ENCODE results near the gene LYZL6.
"Not testable (repeated sequence)": the region's sequence is repeated elsewhere in the genome, so short reads cannot be mapped to it uniquely, and the experiment has no call there.

LYZL6 gene

DNA sequence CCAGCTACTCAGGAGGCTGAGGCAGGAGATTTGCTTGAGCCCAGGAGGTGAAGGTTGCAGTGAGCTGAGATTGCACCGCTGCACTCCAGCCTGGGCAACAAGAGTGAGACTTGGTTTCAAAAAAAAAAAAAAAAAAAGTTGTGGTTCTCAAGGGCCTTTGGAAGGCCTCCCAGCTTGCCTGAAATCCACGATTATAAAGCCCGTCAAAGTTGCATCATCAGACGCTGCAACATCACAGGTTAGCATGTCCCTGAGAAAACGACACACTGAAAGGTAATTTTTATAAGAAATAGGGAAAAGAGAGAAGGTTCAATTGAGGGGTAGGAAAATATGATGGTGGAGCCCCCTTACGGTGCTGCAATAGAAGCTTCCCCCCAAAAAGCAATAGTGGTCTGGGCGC is 4.6 kb upstream of the LYZL6 start:
- Histone ChIP-seq H3K27me3 (replicated peaks; ENCODE audit: control insufficient read depth, insufficient read depth, low read length, poor library complexity, severe bottlenecking) (no peaks in the 10 kb centered on the region), H3K4me3 (ENCODE audit: insufficient read depth, low read depth, low read length, poor library complexity, severe bottlenecking) (no peak overlapping the region), H3K27ac (ENCODE audit: insufficient read depth, low read length, poor library complexity, severe bottlenecking) (no peak overlapping the region), H3K36me3 (ENCODE audit: control insufficient read depth, insufficient read depth, low read length) (no peaks in the 10 kb centered on the region), H3K4me1 (ENCODE audit: control insufficient read depth, insufficient read depth, low read length, poor library complexity, severe bottlenecking) (no peaks in the 10 kb centered on the region), H3K9me3 (ENCODE audit: control insufficient read depth, low read length) (no peaks in the 10 kb centered on the region)
- no peak for DNase-seq

DNA sequence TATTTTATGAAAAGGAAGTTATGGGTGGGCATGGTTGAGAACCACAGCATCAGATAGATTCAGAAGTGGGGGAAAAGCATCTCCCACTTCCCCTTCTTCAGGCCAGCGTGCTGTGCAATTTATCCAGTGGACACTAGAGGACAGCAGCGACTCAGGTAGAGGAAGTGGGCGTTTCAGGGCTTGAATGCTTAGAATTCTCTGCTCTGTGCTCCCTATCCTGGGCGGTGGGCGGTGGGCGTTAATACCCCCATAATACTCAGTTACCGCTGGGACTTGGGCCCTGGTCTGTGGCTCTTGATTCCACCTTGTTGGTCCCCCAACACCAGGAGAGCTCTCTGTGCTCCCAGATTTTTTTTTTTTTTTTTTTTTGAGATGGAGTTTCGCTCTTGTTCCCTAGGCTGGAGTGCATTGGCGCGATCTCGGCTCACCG is 3.7 kb upstream of the LYZL6 start:
- H3K27me3 ChIP-seq (replicated peaks; ENCODE audit: control insufficient read depth, insufficient read depth, low read length, poor library complexity, severe bottlenecking): no peaks in the 10 kb centered on the region
- no peak overlapping the region for H3K27ac ChIP-seq (ENCODE audit: insufficient read depth, low read length, poor library complexity, severe bottlenecking)
- H3K4me3 ChIP-seq (ENCODE audit: insufficient read depth, low read depth, low read length, poor library complexity, severe bottlenecking): no peak overlapping the region
- no peaks in the 10 kb centered on the region for H3K9me3 ChIP-seq (ENCODE audit: control insufficient read depth, low read length)
- peak in 2 of 3 donors; percentile 2 to 12 for DNase-seq
- H3K36me3 ChIP-seq (ENCODE audit: control insufficient read depth, insufficient read depth, low read length): no peaks in the 10 kb centered on the region
- H3K4me1 ChIP-seq (ENCODE audit: control insufficient read depth, insufficient read depth, low read length, poor library complexity, severe bottlenecking): no peaks in the 10 kb centered on the region

DNA sequence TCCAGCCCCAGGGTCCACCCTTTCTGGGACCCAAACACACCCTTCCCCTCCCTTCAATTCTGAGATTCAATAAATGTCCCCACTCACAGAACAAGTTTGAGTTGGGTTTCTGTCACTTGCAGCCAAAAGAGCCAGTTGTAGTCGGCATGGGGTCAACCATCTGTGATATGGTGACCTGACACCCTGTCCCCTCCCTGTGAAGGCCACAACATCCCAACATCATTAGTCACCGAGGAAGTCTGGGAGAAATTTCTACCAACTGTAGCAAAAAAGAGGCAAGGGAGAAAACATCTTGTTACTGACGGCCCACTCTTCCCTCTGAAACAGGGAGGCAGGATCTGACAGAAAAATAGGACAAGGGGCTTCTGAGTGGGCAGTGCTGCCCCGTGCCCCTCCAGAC is 638 bp upstream of the LYZL6 start:
- DNase-seq: no peak
- Histone ChIP-seq H3K4me1 (ENCODE audit: control insufficient read depth, insufficient read depth, low read length, poor library complexity, severe bottlenecking) (no peaks in the 10 kb centered on the region), H3K9me3 (ENCODE audit: control insufficient read depth, low read length) (no peaks in the 10 kb centered on the region), H3K36me3 (ENCODE audit: control insufficient read depth, insufficient read depth, low read length) (no peaks in the 10 kb centered on the region), H3K27me3 (replicated peaks; ENCODE audit: control insufficient read depth, insufficient read depth, low read length, poor library complexity, severe bottlenecking) (no peaks in the 10 kb centered on the region), H3K27ac (ENCODE audit: insufficient read depth, low read length, poor library complexity, severe bottlenecking) (no peak overlapping the region), H3K4me3 (ENCODE audit: insufficient read depth, low read depth, low read length, poor library complexity, severe bottlenecking) (no peak overlapping the region)

DNA sequence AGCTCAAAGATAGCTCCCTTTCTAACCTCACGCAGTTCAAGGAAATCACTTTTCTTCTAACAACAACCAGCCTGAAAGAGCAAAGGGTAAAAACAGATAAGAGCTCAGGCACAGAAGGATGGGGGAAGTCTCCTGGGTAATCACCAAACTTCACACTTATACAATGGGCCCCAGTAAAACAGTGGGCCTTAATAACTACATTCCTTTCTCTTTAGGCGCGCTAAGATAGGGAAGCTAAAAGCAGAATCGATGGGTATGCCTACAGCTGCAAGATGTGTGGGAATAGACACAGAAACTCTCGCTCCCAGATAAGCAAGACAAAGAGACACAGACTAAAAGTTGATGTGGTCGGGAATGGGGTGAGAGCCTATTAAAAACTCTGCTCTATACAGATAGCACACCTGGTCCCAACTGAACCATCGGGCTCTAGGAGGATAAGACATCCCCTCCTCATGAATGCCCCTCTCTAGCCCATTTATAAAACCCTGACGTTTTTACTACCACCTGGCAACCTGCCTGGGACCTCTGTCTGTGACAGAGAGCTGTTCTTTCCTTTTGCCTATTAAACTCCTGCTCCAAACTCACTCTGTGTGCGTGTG is 826 bp downstream of the LYZL6 start:
- Histone ChIP-seq H3K4me1 (ENCODE audit: control insufficient read depth, insufficient read depth, low read length, poor library complexity, severe bottlenecking) (no peaks in the 10 kb centered on the region), H3K36me3 (ENCODE audit: control insufficient read depth, insufficient read depth, low read length) (no peaks in the 10 kb centered on the region), H3K4me3 (ENCODE audit: insufficient read depth, low read depth, low read length, poor library complexity, severe bottlenecking) (no peak overlapping the region), H3K9me3 (ENCODE audit: control insufficient read depth, low read length) (no peaks in the 10 kb centered on the region), H3K27me3 (replicated peaks; ENCODE audit: control insufficient read depth, insufficient read depth, low read length, poor library complexity, severe bottlenecking) (no peaks in the 10 kb centered on the region), H3K27ac (ENCODE audit: insufficient read depth, low read length, poor library complexity, severe bottlenecking) (no peak overlapping the region)
- no peak for DNase-seq

DNA sequence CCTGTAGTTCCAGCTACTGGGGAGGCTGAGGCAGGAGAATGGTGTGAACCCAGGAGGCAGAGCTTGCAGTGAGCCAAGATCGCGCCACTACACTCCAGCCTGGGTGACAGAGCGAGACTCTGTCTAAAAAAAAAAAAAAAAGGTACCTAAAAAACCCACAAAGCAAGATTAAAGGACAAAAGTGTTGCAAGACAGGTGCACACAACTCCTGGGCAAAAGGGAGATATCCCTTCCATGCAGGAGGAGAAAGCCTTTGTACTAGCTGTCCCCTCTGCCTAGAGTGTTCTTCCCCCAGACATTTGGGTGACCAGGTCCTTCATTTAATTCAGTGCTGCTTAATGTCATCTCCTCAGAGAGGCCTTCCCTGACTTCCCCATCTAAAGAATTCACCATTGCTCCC is 5.0 kb downstream of the LYZL6 start:
- not testable (repeated sequence) for H3K4me1 ChIP-seq (ENCODE audit: control insufficient read depth, insufficient read depth, low read length, poor library complexity, severe bottlenecking); H3K9me3 ChIP-seq (ENCODE audit: control insufficient read depth, low read length); H3K36me3 ChIP-seq (ENCODE audit: control insufficient read depth, insufficient read depth, low read length); H3K4me3 ChIP-seq (ENCODE audit: insufficient read depth, low read depth, low read length, poor library complexity, severe bottlenecking); H3K27me3 ChIP-seq (replicated peaks; ENCODE audit: control insufficient read depth, insufficient read depth, low read length, poor library complexity, severe bottlenecking); DNase-seq; H3K27ac ChIP-seq (ENCODE audit: insufficient read depth, low read length, poor library complexity, severe bottlenecking)

DNA sequence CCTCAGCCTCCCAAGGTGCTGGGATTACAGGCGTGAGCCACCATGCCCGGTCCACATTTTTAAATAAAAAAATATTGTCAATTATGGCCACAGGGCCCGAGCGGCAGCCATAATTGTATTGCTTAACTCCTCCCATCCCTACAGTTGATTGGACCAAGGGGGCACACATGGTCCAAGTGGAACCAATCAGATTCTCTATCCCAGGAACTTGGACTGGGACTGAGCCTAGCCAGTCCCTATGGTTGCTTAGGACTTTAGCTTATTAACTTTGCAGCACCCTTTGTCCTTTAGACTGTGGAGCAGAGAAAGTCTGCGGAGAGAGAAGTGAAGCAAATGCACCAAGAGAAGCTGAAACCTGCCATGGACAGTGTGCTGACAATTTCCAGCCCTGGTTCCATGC is 7.5 kb downstream of the LYZL6 start:
- no peak overlapping the region for H3K4me3 ChIP-seq (ENCODE audit: insufficient read depth, low read depth, low read length, poor library complexity, severe bottlenecking)
- H3K36me3 ChIP-seq (ENCODE audit: control insufficient read depth, insufficient read depth, low read length): no peaks in the 10 kb centered on the region
- no peak overlapping the region for H3K27ac ChIP-seq (ENCODE audit: insufficient read depth, low read length, poor library complexity, severe bottlenecking)
- no peaks in the 10 kb centered on the region for H3K4me1 ChIP-seq (ENCODE audit: control insufficient read depth, insufficient read depth, low read length, poor library complexity, severe bottlenecking)
- H3K27me3 ChIP-seq (replicated peaks; ENCODE audit: control insufficient read depth, insufficient read depth, low read length, poor library complexity, severe bottlenecking): no peaks in the 10 kb centered on the region
- H3K9me3 ChIP-seq (ENCODE audit: control insufficient read depth, low read length): no peaks in the 10 kb centered on the region
- DNase-seq: no peak

DNA sequence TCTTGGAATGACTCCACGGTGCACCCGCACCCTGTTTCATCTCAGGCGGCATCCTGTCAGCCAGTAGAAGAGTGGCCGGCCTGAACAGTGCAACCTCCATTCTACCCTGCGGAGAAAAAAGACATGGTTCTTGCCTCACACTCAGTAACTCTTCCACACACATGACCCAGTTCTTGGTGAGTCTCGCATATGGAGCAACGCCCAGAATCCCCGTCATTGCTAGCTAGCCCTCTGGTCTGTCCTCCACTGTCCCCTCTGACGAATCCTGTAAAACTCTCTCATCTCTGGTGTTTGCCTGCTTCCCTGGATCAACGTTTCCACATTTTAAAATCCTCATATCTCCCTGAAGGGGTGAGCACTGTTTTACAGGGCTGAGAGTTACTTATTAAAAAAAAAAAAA is 8.8 kb downstream of the LYZL6 start:
- no peak overlapping the region for H3K4me3 ChIP-seq (ENCODE audit: insufficient read depth, low read depth, low read length, poor library complexity, severe bottlenecking)
- no peaks in the 10 kb centered on the region for H3K9me3 ChIP-seq (ENCODE audit: control insufficient read depth, low read length)
- H3K4me1 ChIP-seq (ENCODE audit: control insufficient read depth, insufficient read depth, low read length, poor library complexity, severe bottlenecking): peaks cover 6% of the 10 kb centered on the region
- no peaks in the 10 kb centered on the region for H3K27me3 ChIP-seq (replicated peaks; ENCODE audit: control insufficient read depth, insufficient read depth, low read length, poor library complexity, severe bottlenecking)
- H3K36me3 ChIP-seq (ENCODE audit: control insufficient read depth, insufficient read depth, low read length): no peaks in the 10 kb centered on the region
- H3K27ac ChIP-seq (ENCODE audit: insufficient read depth, low read length, poor library complexity, severe bottlenecking): no peak overlapping the region
- DNase-seq: no peak

DNA sequence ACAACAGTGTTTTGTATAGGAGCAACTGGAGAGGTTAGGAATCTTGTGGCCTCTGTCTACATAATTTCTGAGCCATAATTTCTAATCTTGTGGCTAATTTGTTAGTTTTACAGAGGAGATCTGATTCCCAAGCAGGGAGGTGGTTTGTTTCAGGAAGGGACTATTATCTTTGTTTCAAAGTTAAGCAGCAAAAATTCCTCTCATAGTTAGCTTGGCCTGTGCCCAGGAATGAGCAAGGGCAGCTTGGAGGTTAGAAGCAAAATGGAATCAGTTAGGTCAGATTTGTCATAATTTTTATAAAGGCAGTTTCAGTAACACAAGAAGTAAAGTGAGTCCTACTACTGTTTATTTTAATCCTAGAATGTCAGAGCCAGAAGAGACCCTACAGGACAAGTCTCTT is 10.9 kb downstream of the LYZL6 start:
- Histone ChIP-seq H3K4me1 (ENCODE audit: control insufficient read depth, insufficient read depth, low read length, poor library complexity, severe bottlenecking) (peaks cover 6% of the 10 kb centered on the region), H3K36me3 (ENCODE audit: control insufficient read depth, insufficient read depth, low read length) (no peaks in the 10 kb centered on the region), H3K4me3 (ENCODE audit: insufficient read depth, low read depth, low read length, poor library complexity, severe bottlenecking) (no peak overlapping the region), H3K27ac (ENCODE audit: insufficient read depth, low read length, poor library complexity, severe bottlenecking) (no peak overlapping the region), H3K27me3 (replicated peaks; ENCODE audit: control insufficient read depth, insufficient read depth, low read length, poor library complexity, severe bottlenecking) (no peaks in the 10 kb centered on the region), H3K9me3 (ENCODE audit: control insufficient read depth, low read length) (no peaks in the 10 kb centered on the region)
- no peak for DNase-seq

DNA sequence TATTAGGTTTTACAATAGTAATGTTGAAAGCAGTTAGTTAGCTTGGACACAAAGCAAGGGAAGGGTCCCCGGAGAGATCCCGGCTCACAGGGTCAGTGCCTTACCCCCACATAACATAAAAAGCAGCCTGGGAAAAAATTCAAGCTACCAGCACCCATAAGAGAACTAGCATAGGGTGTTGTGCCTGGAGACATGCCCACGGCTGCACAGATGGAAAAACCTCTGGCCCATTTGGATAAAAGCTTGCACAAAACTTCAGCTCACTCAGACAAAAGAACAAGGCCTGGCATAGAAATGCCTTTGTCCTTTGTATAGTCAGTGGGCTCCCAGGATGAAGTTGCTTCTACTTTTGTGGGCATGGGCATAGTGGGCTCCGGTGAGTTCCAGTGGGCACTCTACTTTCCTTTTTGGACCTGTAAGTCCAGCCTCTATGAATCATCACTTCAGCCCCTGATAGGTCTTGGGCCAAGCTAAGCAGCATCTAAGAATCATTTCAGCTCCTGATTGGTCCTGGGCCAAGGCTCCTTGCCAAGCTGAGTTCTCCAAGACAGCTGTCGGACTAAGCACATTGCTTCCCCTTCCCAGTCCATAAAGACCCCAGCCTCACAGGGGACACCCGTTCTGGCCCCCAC is 11.6 kb downstream of the LYZL6 start:
- Histone ChIP-seq H3K27me3 (replicated peaks; ENCODE audit: control insufficient read depth, insufficient read depth, low read length, poor library complexity, severe bottlenecking) (no peaks in the 10 kb centered on the region), H3K4me3 (ENCODE audit: insufficient read depth, low read depth, low read length, poor library complexity, severe bottlenecking) (no peak overlapping the region), H3K4me1 (ENCODE audit: control insufficient read depth, insufficient read depth, low read length, poor library complexity, severe bottlenecking) (peaks cover 6% of the 10 kb centered on the region), H3K36me3 (ENCODE audit: control insufficient read depth, insufficient read depth, low read length) (no peaks in the 10 kb centered on the region), H3K9me3 (ENCODE audit: control insufficient read depth, low read length) (no peaks in the 10 kb centered on the region), H3K27ac (ENCODE audit: insufficient read depth, low read length, poor library complexity, severe bottlenecking) (no peak overlapping the region)
- DNase-seq: no peak

DNA sequence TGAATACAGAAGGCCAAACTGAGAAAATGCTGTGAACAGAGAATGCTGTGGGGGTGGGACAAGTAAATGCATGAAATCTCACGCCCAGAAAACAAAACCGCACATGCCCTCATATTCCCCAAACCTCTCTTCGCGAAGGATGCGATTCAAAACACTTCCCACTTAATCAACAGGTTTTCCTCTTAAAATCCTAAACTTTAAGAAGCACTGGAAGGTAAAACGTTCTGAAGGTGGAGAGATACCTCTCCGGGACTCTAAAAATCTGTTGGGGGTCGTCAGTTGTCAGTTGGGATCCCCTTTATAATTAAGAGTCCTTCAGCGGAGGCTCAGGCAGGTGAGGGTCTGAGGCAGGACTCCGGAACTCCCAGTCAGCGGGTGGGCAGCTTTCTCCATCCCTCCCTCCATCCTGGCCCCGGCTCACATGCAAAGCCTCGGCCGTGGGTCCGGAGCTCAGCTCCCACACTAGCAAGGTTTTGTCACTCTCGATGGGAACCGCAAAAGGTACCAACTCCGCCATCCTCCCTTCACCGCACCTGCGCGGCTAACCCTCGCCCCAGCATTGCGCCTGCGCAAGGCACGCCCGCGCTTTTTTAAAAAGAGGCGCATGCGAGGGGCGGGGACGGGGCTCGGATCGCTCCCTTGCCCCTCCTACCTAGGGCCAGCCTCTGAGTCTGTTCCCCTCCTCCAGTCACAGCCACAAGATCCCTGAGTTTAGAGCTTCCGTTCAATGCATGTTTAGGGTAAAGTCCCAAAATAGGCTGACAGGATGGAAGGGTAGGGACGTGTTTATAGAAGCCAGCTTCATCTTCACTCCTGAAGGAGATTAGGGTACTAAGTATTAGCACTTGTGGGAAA is 13.1 kb downstream of the LYZL6 start, which contains the start of gene RDM1:
Gene RDM1, minus strand, starts transcription at position 563 of the 855 bp plus-strand sequence. Its CDS starts 46 bp downstream, at position 517.
- no peak within 1 kb of the TSS for H3K27ac ChIP-seq (ENCODE audit: insufficient read depth, low read length, poor library complexity, severe bottlenecking)
- DNase-seq: peak; percentile 60 to 63 (median 62)
- peak within 1 kb of the TSS; percentile 47 for H3K4me3 ChIP-seq (ENCODE audit: insufficient read depth, low read depth, low read length, poor library complexity, severe bottlenecking)
- H3K4me1 ChIP-seq (ENCODE audit: control insufficient read depth, insufficient read depth, low read length, poor library complexity, severe bottlenecking): peaks cover 6% of the 10 kb centered on the region
- H3K36me3 ChIP-seq (ENCODE audit: control insufficient read depth, insufficient read depth, low read length): no peaks in the 10 kb centered on the region
- no peaks in the 10 kb centered on the region for H3K27me3 ChIP-seq (replicated peaks; ENCODE audit: control insufficient read depth, insufficient read depth, low read length, poor library complexity, severe bottlenecking)
- no peaks in the 10 kb centered on the region for H3K9me3 ChIP-seq (ENCODE audit: control insufficient read depth, low read length)

All from effector memory CD4-positive, alpha-beta T cell (primary cell).